COLO668 (cell line): Measurements from ENCODE around the gene MRPL23.

ENCODE experiments used
- DNase-seq: peaks from one replicate; lab custom pipeline; 2025; ENCODE audit not compliant: unreplicated experiment; lab: John Stamatoyannopoulos, UW

MRPL23 gene

DNA sequence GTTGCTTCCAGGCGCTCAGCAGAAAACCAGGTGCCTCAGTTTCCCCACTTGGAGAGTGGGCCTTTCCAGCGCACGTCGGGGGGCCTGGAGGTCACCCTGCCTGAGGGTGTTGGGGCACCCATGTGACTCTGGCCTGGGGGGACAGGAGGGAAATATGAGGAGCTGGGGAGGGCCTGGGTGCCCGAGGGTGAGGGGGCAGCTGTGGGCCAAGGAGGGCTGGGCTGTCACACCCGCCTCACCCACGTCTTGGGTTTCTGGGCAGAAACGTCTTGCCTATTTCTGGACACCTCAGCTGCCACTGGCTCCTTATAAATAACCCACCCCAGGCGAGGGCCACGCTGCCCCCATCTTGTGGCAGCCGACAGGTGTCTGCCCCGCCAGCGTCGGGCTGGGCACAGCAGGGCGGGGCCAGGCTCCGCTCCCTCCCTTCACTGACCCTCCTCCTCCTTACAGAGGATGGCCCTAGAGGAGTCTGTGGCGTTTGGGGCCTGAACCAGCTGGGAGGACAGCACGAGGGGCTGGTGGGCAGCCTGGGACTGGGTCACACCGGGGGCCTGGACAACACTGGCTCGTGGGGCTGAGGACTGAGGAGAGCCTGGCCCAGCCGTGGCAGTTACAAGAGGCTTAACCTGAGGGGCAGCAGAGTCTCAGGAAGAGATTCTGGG, 26.1 kb upstream of the MRPL23 start:
- no peak for DNase-seq

DNA sequence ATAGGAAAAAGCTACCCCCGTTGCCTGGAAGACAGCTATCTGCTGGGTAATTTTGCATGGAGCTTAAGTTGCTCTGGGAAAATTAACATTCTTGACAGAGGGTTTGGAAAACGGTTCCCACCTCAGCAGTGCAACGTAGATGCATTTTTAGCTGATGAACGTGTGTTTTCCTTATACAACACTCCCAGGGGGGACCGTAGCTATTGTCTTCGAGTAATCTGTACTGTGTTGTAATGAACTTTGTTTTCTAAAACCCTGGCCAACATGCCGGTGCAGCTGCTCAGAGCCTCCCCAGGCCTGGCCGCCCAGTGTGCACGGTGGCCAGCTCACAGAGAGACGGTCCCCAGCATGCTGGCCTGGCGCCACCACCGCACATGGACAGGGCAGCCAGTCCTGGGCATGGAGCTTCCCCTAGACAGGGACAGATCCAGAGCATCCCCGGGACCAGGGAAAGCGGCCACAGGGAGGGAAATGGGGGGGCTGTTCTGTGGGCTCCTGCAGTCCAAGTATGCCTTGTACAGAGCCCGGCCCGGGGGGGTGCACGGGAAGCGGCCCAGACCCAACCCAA, 25.5 kb upstream of the MRPL23 start:
- DNase-seq: no peak

DNA sequence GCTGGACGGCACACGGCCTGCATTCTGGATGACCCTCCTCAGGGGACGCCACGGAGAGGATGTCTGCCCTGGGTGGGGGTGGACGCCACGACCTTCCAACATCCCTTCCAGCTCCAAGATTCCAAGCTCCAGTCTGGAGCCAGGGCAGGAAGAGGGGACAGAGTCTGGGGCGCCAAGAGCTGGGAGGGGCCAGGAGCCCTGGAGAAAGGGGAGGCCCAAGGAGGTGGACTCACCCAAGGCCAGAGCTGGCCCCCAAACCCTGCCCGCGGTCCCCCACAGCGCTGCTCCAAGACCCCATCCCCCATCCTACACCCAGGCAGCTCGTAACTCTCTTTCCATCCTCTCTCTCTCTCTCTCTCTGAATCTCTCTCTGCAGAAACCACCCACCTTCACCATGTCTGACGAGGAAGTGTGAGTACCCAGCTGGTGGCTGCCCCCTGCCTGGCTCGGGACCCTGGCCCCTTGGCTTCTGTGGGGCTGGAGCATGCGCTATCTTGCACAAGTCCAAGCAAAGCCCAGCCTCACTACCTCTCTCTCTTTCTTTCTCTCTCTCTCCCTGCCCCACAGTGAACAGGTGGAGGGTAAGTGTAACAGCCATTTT, 24.6 kb upstream of the MRPL23 start:
- no peak for DNase-seq

DNA sequence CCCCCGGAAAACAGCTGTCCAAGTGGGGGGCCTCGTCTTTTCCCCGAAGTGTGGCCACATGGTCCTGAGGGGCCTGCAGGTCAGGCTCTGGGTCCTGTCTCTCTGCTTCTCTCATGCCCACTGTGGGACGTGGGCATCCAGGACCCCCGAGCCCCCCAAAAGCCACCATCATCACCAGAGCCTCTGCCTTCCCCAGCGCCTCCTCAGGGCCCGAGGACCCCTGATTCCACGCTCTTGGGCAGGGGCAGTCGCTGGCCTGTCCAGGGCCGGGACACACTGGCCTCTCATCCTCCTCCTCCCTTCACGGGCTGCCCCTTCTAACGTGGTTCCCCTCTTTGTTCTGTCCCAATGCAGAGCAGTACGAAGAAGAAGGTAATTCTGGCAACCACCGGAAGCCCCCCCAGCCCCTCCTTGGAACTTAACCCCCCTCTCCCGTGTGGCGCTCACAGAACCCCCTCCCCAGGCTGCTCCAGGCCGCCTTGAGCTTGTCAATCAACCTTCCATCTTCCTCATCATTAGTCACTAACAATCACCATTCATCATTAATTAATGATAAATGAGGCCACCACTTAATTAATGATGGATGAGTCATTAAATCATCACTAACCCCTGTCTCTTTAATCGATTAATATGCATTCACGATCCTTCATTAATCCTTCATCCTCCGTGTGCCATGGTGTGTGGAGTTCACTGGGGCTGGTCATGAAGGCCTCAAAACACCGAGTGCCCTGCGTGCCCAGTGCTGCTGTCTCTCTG, 23.8 kb upstream of the MRPL23 start:
- no peak for DNase-seq

- no peak for DNase-seq
These were observed 23.0 kb upstream of the MRPL23 start for GRCh38 chr11:1924181-1924580.

DNA sequence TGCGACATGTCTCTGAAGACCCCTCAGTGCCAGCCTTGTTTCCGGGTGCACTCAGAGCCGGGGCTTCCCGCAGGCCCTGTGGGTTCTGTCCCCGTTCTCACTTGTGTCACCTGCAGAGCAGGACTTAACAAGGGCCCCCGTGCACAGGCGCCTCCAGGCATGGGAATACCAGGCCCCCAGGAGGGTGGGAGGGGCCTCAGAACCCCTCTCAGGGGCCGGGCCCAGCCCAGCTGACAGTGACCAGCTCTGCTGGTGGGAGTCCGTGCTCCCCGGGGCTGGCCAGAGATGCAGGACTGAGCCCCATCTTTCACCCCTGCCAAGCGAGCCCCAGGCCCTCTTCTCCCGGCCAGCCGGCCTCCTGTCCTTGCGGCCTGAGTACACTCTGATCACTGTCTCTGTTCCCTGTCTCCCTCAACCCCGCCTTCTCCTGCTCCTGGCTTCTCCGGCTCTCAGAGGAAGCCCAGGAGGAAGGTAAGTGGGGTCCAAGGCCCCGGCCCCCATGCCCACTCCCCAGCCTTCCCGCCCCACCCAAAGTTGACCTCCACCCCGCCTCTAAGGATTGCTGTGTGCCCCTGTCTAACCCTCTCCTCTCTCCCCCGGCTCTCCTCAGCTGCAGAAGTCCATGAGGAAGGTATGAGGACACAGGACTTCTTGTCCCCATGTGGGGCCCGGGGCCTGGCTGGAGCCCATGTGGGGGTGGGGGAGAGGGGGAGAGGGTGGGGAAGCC, 22.3 kb upstream of the MRPL23 start:
- DNase-seq: no peak

GRCh38 chr11:1925373-1926155, 21.6 kb upstream of the MRPL23 start:
- DNase-seq: no peak

- no peak for DNase-seq
These were observed 20.7 kb upstream of the MRPL23 start for GRCh38 chr11:1926156-1927025.

DNA sequence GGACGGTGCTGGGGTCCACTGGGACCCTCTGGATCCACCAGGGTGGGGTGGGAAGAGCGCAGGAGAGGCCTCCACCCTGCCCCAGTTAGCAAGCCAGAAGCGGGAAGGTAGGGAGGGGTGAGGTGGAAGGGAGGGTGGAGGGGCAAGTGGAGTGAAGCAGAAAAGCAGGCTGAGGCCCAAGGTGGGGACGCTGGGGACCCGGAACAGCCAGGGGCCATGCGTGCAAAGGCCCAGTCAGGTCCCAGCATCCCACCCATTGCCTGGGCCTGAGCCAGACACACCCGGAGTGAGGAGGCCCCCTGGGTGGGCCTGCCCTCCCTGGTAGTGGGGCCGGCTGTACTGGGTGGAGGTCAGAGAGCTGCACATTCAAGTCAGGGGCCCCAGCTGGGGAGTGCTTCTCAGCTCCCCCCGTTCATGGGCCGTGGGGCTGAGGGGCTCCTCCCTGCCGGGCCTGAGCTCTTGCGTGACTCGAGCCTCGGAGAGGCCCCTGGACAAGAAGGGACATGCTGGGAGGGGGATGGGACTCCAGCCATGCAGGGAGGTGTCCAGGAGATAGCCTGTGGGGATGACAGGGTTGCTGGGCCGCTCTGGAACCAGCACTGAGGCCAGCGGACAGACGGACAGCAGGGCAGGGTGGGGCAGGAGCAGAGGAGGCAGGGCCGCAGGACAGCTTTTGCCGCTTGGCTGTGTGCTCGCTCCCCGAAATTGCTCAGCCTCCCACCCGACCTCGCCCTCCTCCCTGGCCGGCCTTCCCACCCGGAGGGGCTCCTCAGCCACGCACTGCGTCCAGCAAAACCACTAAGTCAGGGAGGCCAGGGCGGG, 19.9 kb upstream of the MRPL23 start:
- DNase-seq: no peak

GRCh38 chr11:1927848-1928469, 19.2 kb upstream of the MRPL23 start:
- DNase-seq: no peak

DNA sequence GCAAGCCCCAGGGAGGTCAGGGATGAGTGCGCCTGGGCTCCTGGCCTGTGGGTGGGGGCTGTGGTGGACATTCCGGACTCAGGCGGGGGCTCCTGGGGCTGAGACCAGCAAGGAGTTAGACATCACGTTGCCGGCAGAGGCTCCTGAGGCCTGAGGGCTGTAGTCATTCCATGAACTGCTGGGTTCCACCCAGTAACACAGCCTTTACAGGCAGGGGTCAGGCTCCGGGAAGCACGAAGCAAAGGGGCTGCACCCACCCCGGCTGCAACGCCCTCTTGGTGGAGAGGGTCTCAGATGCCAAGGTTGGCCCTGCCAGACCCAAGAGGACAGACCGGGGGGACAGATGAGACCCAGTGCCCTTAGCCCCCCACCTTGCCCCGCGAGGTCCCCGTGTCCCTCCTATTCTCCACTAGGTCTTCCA, 18.7 kb upstream of the MRPL23 start:
- DNase-seq: no peak

- no peak for DNase-seq
These were observed 18.1 kb upstream of the MRPL23 start for GRCh38 chr11:1928891-1929541.

- no peak for DNase-seq
These were observed 17.3 kb upstream of the MRPL23 start for GRCh38 chr11:1929621-1930461.

DNA sequence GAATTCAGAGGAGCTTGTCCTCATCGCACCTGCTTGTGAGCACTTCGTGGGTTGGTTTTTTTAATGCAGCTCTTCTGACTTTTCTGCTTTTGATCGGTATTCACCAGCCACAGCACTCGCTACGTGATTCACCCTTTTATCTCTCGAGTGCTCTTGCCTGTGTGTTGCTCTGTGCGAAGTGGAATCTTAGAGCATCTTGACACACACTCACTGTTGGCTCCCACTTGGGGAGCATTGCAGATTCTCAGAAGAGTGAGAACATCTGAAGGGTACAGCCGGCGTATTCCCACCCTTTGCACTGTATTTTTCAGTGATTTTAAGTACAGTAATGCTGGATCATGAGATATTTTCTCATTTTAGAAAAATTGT, 16.7 kb upstream of the MRPL23 start:
- no peak for DNase-seq

DNA sequence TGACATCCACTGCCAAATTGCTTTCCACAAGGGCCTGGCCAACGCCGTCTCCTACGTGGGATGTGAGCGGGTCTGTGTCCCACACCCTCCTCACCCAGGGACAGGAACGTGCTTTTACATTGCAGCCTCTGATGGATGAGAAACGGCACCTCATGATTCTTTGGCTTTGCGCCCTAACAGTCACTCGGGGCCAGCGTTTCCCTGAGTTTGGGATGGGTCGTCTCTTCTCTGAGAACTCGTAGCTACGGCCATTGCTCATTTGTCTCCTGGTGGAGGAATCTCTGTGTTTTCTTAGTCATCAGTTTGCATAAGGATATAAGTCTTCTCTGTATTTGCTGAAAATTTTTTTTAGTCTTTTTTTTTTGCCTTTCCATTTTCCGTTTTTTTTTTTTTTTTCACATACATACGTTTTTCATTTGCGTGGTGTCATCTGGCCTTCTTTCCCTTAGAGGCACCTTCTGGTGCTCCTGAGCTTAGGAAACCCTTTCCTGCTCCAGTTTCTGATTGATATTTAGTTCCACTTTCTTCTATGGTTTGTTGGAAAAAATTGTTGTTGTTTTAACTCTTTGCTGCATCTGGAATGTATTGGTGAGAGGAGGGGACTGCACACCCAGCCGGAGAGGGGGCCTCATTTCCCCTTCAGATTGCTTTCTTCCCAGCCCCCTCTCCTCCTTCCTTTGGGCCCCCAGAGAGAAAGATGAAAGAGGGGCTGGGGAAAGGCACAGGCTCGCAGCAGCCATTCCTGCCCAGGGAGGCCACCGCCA, 15.6 kb upstream of the MRPL23 start:
- no peak for DNase-seq

- no peak for DNase-seq
These were observed 15.0 kb upstream of the MRPL23 start for GRCh38 chr11:1932105-1932480.
